Transverse colon (tissue), 4 donors: Measurements from ENCODE around the gene DOCK1.

Experiments used
- CTCF ChIP-seq, 5 experiments: fragments of 200-600 bp in 3 of 5; fragments of 450-650 bp in 2 of 5; sonication (generic) in 3 of 5; IDR thresholded peaks; 1 replicate in 2 of 5; 2 replicates in 3 of 5; pipeline ENCODE4 v1.5.1; 2016 to 2017; ENCODE audit warnings: antibody characterized with exemption in 5 of 5, inconsistent platforms in 3 of 5, mild to moderate bottlenecking in 2 of 5, moderate library complexity in 1 of 5
- POLR2AphosphoS5 ChIP-seq, 3 donors: sonication (generic); formaldehyde crosslinking; IDR thresholded peaks; one replicate each; pipeline ENCODE4 v1.6.1; 2016; ENCODE audit warnings: antibody characterized with exemption in 3 of 3

GRCh38 chr10:126963354-126963753, 58.1 kb downstream of the DOCK1 start:
- no peak for TF ChIP-seq POLR2AphosphoS5 (IDR thresholded peaks at IDR 0.05)
- TF ChIP-seq CTCF (IDR thresholded peaks at IDR 0.05) = no peak
